Smooth muscle cell (in vitro differentiated cells): ENCODE results near the gene VTI1A. TPM values are rescaled to one million over a fixed set of nuclear protein-coding genes. Genes with fewer than 3 reads are reported as not detected.
A peak's percentile ranks its signal among the peaks of the same experiment; 100 is the strongest.

Experiments used
- DNase-seq: peaks from one replicate; lab custom pipeline; 2025; ENCODE audit not compliant: unreplicated experiment; lab: John Stamatoyannopoulos, UW
- H2AFZ ChIP-seq: fragments of 200-600 bp; sonication (generic); 2 replicates; pipeline ENCODE4 v1.6.0; 2016; ENCODE audit warnings: antibody characterized with exemption, low read depth, mild to moderate bottlenecking
- H3F3A ChIP-seq: fragments of 200-600 bp; sonication (generic); 2 replicates; pipeline ENCODE4 v1.6.0; 2017; ENCODE audit warnings: antibody characterized with exemption, low read depth
- H3K27ac ChIP-seq: fragments of 200-600 bp; sonication (generic); 2 replicates; pipeline ENCODE4 v1.5.1; 2016; ENCODE audit warnings: low read depth, mild to moderate bottlenecking
- H3K27me3 ChIP-seq: fragments of 200-600 bp; sonication (generic); 2 replicates; pipeline ENCODE4 v1.6.1; 2016; ENCODE audit warnings: low read depth, mild to moderate bottlenecking
- H3K36me3 ChIP-seq: fragments of 200-600 bp; sonication (generic); 2 replicates; pipeline ENCODE4 v1.5.1; 2016; ENCODE audit warnings: low read depth
- H3K4me1 ChIP-seq: fragments of 200-600 bp; sonication (generic); 2 replicates; pipeline ENCODE4 v1.5.1; 2016; ENCODE audit warnings: low read depth
- H3K4me2 ChIP-seq: fragments of 200-600 bp; sonication (generic); 2 replicates; pipeline ENCODE4 v1.6.0; 2016; ENCODE audit warnings: mild to moderate bottlenecking
- H3K4me3 ChIP-seq: fragments of 200-600 bp; sonication (generic); 2 replicates; pipeline ENCODE4 v1.5.1; 2016; ENCODE audit warnings: mild to moderate bottlenecking
- H3K79me2 ChIP-seq: fragments of 200-600 bp; sonication (generic); 2 replicates; pipeline ENCODE4 v1.6.0; 2016; ENCODE audit warnings: low read depth, mild to moderate bottlenecking
- H3K9ac ChIP-seq: fragments of 200-600 bp; sonication (generic); 2 replicates; pipeline ENCODE4 v1.6.0; 2016; ENCODE audit warnings: low read depth
- H3K9me3 ChIP-seq: fragments of 200-600 bp; sonication (generic); replicated peaks from 2 replicates; pipeline ENCODE4 v1.5.1; 2016; ENCODE audit warnings: low read depth
- H4K20me1 ChIP-seq: fragments of 200-600 bp; sonication (generic); 2 replicates; pipeline ENCODE4 v1.6.0; 2016; ENCODE audit warnings: low read depth
- WGBS: methylation state at CpG from one replicate; pipeline ENCODE4 v1.1.7; 2016; ENCODE audit warnings: low lambda C conversion rate; 5-methylcytosine and 5-hydroxymethylcytosine counted together
- polyA plus RNA-seq: library from polyadenylated mRNA; unstranded; fragments of >200 nt; fragmentation: Nextera tagmentation; extraction: Ambion mirVana; gene quantifications from 2 replicates; pipeline ENCODE4 v1.2.1, GENCODE V29; 2016
- total RNA-seq: library from RNA; depleted of rRNA; stranded (reverse); fragments of >200 nt; gene quantifications from 2 replicates; pipeline ENCODE4 v1.2.3, GENCODE V29; 2014
- TF ChIP-seq, protein P1 (sequence below): fragments of 200-600 bp; sonication (generic); IDR thresholded peaks from 2 replicates; pipeline ENCODE4 v1.5.1; 2017; ENCODE audit warnings: borderline replicate concordance, mild to moderate bottlenecking, antibody characterized with exemption; ENCODE audit not compliant: insufficient read depth, poor library complexity, severe bottlenecking

The VTI1A gene
- total and polyA plus RNA-seq, 2 experiments from 2014 or later: 14.0 to 21.8 TPM

DNA sequence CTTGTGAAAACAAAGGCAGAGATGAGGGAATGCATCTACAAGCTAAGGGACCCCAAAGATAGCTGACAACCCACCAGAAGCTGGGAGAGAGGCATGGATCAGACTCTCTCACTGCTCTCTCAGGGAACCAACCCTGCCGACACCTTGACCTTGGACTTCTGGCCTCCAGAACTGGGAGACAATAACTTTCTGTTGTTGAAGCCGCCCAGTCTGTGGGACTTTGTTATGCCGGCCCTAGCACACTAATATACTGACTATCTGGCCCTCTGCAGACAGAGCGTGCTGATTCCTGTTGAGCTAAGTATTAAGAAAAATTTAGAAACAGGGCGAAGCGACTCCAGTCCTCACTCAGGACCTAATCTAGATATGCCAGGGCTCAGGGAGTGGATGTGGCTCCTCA lies 358.7 kb downstream of the VTI1A start:
- Histone ChIP-seq H3K9me3 (no peaks in the 10 kb centered on the region), H3K27me3 (no peaks in the 10 kb centered on the region), H2AFZ (no peak overlapping the region), H3K4me2 (no peak overlapping the region), H3K36me3 (no peaks in the 10 kb centered on the region), H3K4me1 (peaks cover 6% of the 10 kb centered on the region), H4K20me1 (no peaks in the 10 kb centered on the region), H3K4me3 (no peak overlapping the region), H3K79me2 (no peaks in the 10 kb centered on the region), H3K27ac (no peak overlapping the region), H3K9ac (no peak overlapping the region), H3F3A (peaks cover 7% of the 10 kb centered on the region)
- 92% methylated on average over 6 of the region's 6 CpGs for WGBS
- no peak for DNase-seq
- TF ChIP-seq, protein P1, sequence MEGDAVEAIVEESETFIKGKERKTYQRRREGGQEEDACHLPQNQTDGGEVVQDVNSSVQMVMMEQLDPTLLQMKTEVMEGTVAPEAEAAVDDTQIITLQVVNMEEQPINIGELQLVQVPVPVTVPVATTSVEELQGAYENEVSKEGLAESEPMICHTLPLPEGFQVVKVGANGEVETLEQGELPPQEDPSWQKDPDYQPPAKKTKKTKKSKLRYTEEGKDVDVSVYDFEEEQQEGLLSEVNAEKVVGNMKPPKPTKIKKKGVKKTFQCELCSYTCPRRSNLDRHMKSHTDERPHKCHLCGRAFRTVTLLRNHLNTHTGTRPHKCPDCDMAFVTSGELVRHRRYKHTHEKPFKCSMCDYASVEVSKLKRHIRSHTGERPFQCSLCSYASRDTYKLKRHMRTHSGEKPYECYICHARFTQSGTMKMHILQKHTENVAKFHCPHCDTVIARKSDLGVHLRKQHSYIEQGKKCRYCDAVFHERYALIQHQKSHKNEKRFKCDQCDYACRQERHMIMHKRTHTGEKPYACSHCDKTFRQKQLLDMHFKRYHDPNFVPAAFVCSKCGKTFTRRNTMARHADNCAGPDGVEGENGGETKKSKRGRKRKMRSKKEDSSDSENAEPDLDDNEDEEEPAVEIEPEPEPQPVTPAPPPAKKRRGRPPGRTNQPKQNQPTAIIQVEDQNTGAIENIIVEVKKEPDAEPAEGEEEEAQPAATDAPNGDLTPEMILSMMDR: no peak

- no peak overlapping the region for H3K27ac ChIP-seq
- H2AFZ ChIP-seq: no peak overlapping the region
- H3K4me3 ChIP-seq: no peak overlapping the region
- no peak overlapping the region for H3K4me2 ChIP-seq
- no peak overlapping the region for H3K9ac ChIP-seq
- H3K36me3 ChIP-seq: no peaks in the 10 kb centered on the region
- WGBS: 39% methylated on average over 8 of the region's 8 CpGs
- H3K27me3 ChIP-seq: no peaks in the 10 kb centered on the region
- DNase-seq: no peak
- H4K20me1 ChIP-seq: no peaks in the 10 kb centered on the region
- TF ChIP-seq, protein P1: no peak
- peaks cover 10% of the 10 kb centered on the region for H3K4me1 ChIP-seq
- H3F3A ChIP-seq: peaks cover 7% of the 10 kb centered on the region
- H3K9me3 ChIP-seq: no peaks in the 10 kb centered on the region
- no peaks in the 10 kb centered on the region for H3K79me2 ChIP-seq
These were observed 360.0 kb downstream of the VTI1A start for GRCh38 chr10:112807013-112807412.

DNA sequence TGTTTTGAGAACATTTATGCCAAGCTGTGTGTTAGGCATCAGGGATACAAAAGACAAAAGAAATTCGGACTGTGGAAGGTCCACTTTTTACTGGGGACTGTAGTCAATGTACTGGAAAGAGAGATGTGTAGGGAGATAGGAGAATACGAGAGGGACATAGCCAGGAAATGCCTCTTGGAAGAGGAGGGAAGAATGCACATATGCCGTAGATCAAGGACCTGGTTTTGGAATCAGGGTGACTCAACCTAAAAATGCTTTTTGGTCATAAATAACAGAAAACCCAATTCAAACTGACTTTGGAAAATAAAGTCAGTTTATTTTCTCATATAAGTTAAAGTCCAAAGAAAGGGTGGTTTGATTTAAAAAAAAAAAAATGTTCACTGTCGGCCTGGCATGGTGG lies 362.7 kb downstream of the VTI1A start:
- WGBS: 65% methylated on average over 4 of the region's 4 CpGs
- no peaks in the 10 kb centered on the region for H3K79me2 ChIP-seq
- no peak overlapping the region for H3K9ac ChIP-seq
- DNase-seq: no peak
- TF ChIP-seq, protein P1: no peak
- no peaks in the 10 kb centered on the region for H3K27me3 ChIP-seq
- no peaks in the 10 kb centered on the region for H3K36me3 ChIP-seq
- H4K20me1 ChIP-seq: no peaks in the 10 kb centered on the region
- H3K4me3 ChIP-seq: no peak overlapping the region
- peaks cover 20% of the 10 kb centered on the region for H3F3A ChIP-seq
- H3K4me1 ChIP-seq: peaks cover 18% of the 10 kb centered on the region
- H3K27ac ChIP-seq: no peak overlapping the region
- H2AFZ ChIP-seq: no peak overlapping the region
- H3K4me2 ChIP-seq: no peak overlapping the region
- no peaks in the 10 kb centered on the region for H3K9me3 ChIP-seq

GRCh38 chr10:112810711-112811151 lies 363.7 kb downstream of the VTI1A start:
- Histone ChIP-seq H3F3A (peaks cover 20% of the 10 kb centered on the region), H3K9ac (no peak overlapping the region), H3K79me2 (no peaks in the 10 kb centered on the region), H3K36me3 (no peaks in the 10 kb centered on the region), H3K27ac (peak overlapping the region; percentile 39), H3K9me3 (no peaks in the 10 kb centered on the region), H2AFZ (no peak overlapping the region), H4K20me1 (no peaks in the 10 kb centered on the region), H3K27me3 (no peaks in the 10 kb centered on the region), H3K4me2 (no peak overlapping the region), H3K4me1 (peaks cover 23% of the 10 kb centered on the region), H3K4me3 (no peak overlapping the region)
- TF ChIP-seq, protein P1: no peak
- no peak for DNase-seq
- WGBS: 49% methylated on average over 10 of the region's 10 CpGs
